GM03348 (cell line): ENCODE measurements around the gene TAOK1.
"Not testable (repeated sequence)": the region's sequence is repeated elsewhere in the genome, so short reads cannot be mapped to it uniquely, and the experiment has no call there.

Source experiments
- DNase-seq: peaks from one replicate; pipeline ENCODE4 v3.0.0; 2012; ENCODE audit warnings: low spot score

TAOK1 gene

DNA sequence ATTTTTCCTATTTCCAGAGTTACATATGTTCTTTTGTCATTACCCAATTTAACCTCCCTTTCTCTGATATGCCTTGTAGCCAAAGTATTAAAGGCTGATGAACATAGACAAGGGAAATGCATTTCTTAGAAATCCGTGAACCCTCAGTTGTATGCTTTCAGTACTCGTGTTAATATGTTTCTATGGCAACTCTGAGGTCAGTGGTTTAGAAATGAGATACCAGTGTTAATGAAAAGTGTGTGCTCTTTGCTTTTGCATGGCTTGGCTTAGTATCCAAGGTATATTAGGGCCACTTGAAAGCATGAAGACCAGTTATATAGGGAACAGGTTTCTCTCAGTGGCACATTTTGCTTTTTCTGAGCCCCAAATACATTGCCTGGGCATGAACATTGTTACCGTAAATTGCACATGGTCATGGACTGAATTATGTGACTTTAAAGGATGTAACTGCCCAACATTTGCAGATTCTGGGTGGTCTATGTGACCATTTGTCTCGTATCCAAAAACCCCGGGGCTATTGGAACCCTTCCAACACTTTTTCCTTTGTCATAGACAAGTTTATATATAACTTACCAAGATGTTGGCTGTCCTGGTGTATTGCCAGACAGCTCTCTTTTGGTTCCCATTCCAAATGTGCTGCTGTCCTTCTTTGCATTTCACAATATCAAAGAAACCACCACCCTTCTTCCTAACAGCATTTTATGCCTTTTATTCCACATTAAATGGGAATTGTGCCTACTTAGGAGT is 159.2 kb downstream of the TAOK1 start:
- DNase-seq = no peak

DNA sequence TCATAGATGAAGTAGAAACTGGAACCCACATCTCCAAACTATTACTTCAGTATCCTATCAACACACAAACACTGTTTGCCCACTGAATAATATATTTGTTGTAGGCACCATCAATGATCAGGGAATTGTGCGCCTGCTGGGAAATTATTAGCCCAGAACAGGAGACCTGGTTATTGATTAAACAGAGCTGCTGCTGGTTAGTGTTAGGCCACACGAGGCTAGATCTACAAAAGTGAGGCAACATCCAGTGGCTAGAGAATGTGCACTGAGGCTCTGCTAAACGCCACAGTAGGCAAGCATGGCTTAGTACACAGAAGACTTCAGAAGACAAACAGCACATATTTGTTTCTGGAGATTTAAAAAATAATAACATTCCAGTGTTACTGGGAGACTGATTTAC is 165.7 kb downstream of the TAOK1 start:
- no peak for DNase-seq

DNA sequence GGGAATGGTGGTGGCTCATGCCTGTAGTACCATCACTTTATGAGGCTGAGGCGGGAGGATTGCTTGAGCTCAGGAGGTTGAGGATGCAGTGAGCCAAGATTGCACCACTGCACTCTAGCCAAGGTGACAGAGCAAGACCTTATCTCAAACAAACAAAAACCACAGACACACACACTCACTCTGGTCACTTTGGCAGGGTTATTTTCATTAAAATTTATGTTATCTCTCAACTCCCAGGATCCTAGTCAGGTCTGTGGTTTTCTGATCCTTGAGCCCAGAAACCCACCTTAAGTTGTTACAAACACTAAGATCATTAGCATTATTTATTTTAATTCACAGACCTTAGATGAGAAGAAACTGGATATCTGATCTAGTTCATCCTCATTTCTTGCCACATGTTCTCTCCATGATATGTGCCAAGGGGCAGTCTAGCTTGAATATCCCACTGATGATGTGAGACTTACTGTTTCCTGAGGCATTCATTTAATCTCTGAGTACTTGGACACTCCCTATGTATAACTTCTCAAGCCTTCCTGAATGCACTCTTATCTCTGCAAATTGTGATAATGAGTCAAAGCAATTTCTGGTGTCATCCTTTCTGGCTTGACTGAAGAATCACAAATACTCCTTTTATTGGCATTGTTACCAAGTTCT is 167.0 kb downstream of the TAOK1 start:
- peak; percentile 48 for DNase-seq

DNA sequence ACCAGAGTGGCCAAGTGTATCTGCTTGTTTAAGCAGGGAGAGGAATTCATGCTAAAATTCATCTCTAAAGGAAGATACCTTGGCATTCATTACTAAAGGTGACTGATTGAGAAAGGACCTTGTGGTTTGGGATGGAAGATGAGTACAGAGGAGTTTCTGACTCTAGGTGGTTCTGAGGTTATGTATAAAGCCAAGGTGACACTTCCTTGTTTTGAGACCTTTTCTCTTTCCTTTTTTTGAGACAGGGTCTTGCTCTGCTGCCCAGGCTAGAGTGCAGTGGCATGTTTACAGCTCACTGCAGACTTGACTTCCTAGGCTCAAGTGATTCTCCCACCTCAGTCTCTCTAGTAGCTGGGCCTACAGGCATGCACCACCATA is 167.6 kb downstream of the TAOK1 start:
- DNase-seq = no peak

DNA sequence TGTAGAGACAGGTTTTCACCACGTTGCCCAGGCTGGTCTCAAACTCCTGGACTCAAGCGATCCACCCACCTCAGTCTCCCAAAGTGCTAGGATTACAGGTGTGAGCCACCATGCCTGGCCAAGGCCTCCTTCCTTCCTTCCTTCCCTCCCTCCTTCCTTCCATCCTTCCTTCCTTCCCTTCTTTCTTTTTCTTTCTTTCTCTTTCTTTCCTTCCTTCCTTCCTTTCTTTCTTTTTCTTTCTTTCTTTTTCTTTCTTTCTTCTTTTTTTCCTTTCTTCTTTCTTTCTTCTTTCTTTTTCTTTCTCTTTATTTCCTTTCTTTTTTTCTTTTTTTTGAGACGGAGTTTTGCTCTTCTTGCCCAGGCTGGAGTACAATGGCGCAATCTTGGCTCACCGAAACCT is 168.0 kb downstream of the TAOK1 start:
- DNase-seq = not testable (repeated sequence)

DNA sequence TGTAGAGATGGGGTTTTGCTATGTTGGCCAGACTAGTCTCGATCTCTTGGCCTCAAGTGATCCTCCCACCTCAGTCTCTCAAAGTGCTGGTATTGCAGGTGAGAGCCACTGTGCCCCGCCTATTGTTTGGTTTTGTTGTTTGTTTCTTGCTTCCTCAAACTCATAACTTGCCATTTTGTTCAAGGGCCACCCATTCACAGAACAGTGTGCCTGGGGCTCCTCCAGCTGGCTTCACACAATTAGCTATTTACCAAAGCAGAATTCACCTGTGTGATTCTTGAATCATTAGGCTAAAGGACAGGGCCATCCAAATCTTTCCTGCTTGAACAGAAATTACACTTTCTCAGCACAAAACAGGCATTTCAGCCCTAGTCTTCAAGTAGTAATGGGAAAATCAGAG is 169.5 kb downstream of the TAOK1 start:
- no peak for DNase-seq

DNA sequence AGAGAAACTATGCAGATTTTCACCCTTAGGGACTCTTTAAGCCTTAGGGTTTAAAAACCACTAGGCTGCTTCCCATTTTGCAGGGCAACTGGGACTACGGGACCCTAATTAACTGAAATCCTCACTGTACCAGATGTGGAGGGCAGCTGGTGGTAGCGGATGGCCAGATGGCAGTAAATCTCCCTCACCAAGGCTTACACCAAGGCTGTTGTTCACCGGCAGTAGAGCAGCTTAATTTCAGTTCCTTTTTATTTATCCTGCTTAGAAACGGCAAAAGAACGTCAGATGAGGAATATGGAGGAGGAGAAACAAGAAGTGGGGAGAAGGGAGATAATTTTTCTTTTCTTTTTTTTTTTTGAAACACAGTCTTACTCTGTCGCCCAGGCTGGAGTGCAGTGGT is 170.2 kb downstream of the TAOK1 start:
- DNase-seq = no peak

DNA sequence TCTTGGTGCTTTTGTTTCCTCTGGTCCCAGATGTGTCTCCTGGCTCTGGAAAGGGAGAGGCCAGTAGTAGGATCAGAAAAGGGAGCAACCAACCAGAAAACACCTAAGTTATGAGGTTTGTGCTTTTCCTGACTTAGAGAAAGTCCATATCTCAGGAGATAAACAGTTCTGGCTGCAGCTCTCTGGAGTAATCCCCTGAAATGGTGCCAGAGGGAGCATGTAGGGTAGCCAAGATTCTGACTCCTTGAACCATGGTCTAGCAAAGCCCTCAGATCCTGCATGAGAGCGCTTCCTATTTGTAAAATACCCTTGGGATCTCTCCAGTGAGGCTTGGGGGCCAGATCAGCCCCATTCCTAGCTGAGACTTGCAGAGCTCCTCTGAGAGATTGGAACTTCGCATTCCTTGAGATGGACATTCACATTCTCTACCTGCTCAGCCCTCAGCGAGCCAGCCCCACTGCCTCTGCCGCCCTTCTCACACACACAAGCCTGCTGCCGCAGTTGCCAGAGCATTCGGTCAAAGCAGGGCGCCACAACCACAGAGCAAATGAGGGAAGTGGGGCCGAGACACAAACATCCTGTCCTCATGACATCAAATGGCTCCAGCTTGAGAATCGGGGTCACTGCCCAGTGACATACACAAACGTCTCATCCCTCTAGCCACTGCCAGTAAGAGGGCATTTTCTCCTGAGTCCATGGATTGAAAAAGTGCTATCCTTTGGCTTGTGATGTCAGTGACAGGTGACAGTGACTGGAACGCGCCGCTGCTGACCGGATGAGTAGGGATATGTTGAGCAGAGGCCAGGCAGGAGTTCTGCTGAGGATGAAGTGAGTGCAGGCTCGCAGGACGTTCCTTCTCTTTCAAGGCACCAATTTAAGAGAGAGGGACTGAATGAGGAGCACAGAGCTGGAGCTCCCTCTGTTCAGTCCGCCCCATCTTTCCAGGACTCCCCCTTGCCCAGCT is 171.7 kb downstream of the TAOK1 start:
- DNase-seq = no peak

DNA sequence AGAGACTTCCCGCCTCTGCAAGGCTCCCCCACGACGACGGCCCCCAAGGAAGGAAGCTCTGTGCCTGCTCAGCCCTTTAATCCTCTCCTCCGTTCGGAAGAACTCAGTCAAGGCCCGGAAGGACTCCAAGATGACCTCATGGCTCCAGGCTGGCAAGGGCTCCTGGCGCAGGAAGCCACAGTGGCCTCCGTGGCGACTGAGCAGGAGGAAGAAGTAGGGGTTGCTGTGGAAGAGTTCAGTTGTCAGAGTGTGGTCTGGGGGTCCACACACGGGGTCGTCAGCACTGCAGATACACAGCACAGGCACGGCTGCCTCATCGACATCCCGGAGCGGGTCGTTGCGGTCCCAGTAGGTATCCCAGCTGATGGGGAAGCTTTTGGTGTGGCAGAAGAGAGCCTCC is 172.5 kb downstream of the TAOK1 start:
- DNase-seq = no peak

DNA sequence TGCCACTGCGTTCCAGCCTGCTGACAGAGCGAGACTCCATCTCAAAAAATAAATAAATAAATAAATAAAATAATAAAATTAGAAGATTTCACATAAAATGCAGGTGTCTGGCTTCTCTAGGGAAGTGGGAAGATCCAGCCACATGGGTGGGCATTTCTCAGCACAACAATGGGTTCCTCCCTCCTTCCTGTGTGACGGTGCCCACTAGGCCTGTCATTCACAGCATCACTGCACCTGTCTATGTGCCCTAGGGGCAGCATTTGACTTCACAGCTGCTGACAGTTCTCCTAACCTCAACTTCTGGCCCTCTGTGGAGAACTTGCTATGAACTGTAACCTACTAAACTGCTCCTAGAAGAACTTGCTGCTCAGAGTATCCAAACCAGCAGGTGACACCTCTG is 173.7 kb downstream of the TAOK1 start:
- DNase-seq = no peak

DNA sequence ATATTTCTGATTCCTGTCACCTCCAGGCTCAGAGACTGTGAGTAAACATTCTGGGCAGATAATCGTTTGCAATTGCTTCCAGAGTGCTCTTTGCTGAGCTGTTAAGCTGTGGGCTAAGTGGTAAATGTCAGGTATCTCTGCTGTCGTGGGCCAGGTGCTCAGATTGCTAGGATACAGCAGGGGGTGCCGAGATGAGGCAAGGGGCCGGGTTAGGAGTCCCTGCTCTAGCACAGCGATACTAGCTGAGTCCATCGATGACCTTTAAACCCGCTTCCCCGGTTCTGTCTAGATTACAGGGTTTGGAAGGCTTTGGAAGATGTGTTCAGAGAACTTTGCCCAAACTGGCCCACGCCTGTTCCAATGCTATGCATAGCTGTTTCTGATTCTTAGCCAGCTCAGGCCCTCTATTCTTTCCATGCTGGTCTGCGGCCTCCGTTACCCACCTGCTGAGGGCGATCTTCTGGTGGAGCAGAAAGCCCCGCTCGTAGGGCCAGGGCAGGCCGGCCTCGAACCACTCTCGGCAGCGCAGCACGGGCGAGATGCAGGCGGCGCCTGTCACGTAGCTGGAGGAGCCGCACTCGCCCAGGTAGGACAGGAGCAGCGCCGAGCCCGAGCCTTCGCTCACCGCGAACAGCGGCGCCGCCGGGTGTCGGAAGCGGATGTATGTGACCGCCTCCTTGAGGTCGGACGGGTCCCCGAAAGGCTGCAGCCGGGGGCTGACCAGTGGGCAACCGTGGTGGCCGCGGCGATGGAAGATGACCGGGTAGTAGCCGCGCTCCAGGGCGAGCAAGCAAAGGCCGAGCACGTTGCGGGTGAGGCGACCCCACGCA is 175.7 kb downstream of the TAOK1 start:
- DNase-seq = no peak

DNA sequence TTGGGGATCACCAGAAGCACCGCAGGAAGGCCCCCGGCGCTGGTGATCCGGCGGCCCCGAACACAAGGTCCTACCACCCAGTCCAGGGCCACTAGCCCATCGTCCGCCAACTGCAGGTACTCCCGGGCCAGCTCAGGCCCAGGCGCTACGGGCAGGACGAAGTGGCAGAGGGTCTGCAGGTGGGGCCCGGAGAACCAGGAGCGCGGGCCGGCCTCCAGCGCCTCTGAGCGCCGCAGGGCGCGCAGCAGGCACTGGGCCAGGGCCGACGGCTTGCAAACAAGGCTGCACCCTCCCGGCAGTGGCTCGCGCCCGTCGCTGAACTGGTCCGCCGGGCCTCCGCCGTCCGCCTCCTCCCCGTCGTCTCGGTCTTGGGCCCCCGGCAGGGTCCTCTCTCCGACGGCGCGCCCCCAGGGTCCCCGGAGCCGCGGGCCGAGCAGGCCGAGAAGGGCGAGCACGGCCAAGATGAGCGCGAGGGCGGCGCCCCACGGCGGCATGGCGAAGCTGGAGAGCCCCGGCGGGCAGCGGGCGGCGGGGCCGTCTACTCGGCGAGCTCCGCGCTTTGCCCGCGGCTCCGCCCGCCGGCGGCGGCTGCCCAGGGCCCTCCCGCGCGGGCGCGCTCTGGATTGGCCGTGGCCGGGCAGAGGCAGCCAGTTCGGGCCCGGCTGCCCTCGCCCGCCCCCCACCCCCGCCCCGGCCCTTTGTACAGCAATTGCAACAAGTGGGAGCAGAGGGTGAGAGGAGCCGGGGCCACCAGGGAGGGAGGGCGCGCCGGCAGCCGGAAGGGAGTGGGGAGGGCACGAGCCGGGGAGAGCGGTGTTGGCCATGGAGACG is 176.5 kb downstream of the TAOK1 start, which contains the start of gene ABHD15:
TSS of gene ABHD15 (minus strand) at position 565 of the 831 bp plus-strand sequence. CDS start at position 494, 71 bp downstream.
- peak; percentile 93 for DNase-seq

DNA sequence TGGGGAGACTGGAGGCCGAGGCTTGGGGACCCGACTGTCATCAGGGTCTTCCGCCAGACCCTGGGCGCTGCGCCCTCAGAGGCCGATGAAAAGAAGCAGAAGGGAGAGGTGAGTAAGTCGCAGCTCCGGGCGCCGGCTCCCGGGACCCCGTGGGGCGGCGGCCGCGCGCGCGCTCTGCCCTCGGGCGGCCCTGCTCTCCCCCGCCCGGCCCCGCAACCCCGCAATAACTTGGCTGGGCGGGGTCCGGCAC is 177.1 kb downstream of the TAOK1 start:
- DNase-seq = peak; percentile 54

DNA sequence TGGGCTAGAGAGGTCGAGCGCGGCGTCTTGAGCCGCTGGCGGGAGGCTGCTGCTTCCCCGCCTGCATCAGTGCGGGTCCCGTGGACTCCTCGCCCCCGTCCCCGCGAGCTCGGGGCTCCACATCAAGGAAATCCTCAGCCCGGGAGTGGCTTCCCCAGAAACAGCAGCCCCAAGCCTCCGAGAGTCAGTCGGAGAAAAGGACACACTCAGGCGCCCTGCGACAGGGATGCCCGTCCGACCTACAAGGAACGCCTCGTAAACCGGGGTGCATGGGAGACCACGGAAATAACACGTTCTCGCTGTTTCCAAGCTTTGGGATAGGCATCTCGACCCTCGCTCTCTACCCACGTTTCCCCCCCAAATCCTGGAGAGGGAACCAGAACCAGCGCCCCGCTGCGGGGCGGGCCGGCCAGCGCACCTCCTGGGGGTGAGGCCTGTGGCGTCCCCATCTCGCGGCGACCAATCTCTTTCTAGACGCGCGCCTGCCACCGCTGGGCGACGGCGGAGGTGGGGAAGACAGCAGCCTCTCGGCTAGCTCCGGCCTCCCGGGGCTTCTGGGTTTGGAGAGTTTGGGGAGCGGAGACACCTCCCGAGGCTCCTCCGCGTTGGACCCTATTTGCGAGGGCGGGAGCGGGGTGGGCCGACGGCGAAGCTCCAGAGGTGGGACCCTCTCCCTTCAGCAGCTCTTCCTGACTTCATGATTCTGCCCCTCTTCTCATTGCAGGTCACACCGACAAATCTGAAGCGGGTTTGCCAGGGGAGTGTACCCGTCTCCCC is 177.6 kb downstream of the TAOK1 start:
- peak; percentile 81 for DNase-seq

DNA sequence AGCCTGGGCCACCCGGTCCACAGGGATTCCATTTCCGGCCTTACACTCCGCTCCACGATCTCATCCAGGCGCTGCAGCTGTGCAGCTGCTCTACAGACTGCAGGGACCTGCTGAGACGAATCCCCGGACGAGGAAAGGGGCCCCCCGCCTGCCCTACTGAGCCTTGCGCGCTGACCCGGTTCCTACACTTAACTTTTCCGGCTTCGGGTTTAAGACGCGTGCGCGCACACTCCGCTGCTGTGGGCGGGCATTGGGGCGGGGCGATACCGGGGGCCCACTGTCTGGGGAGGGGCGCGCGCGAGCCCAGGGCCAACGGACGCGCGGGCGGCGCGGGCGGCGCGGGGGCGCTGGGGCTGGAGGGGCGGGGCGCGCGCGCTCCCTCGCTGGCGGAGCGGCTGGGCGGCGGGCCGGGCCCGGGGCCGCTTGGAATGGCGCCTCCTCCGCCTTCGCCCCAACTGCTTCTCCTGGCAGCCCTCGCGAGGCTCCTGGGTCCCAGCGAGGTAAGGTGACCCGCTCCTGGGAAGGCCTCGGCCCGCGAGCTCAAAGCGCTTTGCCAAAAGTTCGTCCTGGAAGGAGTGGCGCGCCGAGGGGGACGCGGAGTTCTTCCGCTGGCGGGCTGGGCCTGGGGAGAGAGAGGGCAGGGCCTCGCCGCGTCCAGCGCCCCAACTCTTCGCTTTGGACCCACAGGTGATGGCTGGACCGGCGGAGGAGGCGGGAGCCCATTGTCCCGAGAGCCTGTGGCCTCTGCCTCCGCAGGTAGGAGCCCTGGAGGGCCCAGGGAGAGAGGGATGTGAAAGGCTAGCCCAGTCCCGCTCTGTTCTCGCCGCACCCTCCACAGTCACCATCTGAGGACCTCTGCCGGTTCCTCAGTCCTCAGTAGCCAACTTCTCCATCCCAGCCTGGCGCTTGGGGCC is 178.4 kb downstream of the TAOK1 start, which contains the start of gene TP53I13:
TSS of gene TP53I13 (plus strand) at position 371 of the 914 bp plus-strand sequence. CDS start at position 429, 58 bp downstream.
- DNase-seq = peak; percentile 94

DNA sequence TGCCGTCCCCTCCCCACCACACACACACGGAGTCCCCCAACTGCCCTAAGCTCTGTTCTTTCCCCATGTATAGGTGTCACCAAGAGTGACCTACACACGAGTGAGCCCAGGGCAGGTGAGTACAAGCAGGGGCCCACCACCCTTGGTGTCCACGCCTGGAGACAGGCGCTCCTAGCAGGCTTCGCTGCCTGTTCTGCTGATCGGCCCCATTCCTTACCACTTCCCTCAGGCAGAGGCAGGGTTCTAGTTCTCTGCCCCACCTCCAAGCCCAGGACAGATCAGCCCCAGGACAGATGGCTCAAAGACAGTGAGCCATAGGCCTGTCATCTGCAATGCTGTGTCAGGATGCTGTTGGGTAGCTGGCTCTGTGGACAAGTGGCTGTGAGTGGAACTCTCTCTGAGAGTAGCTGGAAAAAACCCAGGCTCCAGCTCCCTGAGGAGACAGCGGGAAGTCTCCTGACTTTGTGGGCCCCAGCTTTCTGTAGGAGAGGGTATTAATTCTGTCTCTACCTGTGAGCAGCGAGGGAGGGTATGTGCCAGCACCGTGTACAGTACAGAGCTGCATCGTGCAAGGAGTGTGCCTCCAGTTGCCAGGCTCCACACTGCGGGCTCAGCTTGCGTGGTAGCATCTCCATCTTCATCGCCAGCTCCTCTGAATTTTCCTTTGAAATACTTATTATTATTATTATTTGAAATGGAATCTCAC is 179.2 kb downstream of the TAOK1 start:
- DNase-seq = no peak

DNA sequence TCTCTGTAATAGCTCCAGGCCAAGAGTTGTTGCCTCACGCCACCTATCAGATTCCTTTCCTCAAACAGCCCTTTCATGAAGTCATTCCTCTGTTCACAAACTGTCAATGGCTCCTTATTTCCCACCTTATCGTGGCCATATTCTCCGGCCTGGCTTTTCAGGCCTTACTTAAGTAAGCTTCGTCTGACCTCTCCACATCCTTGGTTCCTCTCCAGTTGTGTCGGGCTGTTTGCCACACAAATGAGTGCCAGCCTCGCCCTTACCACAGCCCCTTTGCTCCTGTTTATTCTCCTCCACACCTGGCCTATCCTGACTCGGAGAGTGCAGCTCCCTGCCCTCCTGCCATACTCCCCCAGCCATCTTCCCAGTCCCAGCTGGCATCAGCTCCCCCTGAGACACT is 180.4 kb downstream of the TAOK1 start:
- DNase-seq = no peak

DNA sequence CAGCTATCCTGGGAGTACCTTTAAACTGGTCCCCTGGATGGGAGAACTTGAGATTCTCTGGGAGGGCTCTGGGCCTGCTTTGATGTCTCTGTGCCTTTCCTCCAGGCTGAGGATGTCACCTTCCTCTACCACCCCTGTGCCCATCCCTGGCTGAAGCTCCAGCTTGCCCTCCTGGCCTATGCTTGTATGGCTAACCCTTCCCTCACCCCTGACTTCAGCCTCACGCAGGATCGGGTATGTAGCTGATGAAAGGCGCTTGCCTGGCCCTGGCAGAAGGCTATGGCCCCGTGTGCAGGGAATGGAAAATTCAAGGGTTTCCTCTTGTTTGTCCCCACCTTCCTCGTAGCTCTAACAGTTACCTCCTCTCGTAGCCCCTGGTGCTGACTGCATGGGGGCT is 181.3 kb downstream of the TAOK1 start:
- no peak for DNase-seq
